A549 (cell line): ENCODE data around the gene CEP83. TPM values are rescaled to one million over a fixed set of nuclear protein-coding genes. Genes with fewer than 3 reads are reported as not detected.
A peak's percentile ranks its signal among the peaks of the same experiment; 100 is the strongest.

Experiments
- ATAC-seq, 2 experiments: fragments of 200-7000 bp in 1 of 2; fragments of >200 bp in 1 of 2; cut with Nextera tagmentation in 1 of 2; cut with Tn5 transposase in 1 of 2; 3 replicates each; pipeline versions ENCODE4 v1.8.0 to v1.9.1; 2018 to 2020; ENCODE audit warnings: mild to moderate bottlenecking in 1 of 2, moderate library complexity in 1 of 2
- CTCF ChIA-PET: fragments of 300-600 bp; sonication (Branson Sonifier 250); formaldehyde crosslinking; extraction: SDS; loops from one replicate; lab custom pipeline; 2021; ENCODE audit warnings: antibody characterized with exemption, inconsistent platforms; lab: Yijun Ruan, JAX
- POLR2A ChIA-PET: fragments of 350-600 bp; formaldehyde crosslinking; extraction: SDS; loops from one replicate; lab custom pipeline; 2021; ENCODE audit warnings: antibody characterized with exemption, inconsistent platforms; lab: Yijun Ruan, JAX
- DNase-seq, 2 experiments: peaks; one replicate each; pipeline versions ENCODE4 v3.0.0 to v3.0.0-alpha.2; 2011 to 2016; ENCODE audit warnings: low read depth in 1 of 2, low spot score in 1 of 2
- FAIRE-seq: peaks from 2 replicates; lab custom pipeline; 2011; peaks lifted over from hg19 to GRCh38; lab: Jason Lieb, UNC
- H3K27ac ChIP-seq, 2 experiments: fragments of >200 bp; sonication (Bioruptor Twin); formaldehyde crosslinking; 3 replicates each; pipeline ENCODE4 v1.5.1; 2016 to 2017
- H3K4me1 ChIP-seq: fragments of >200 bp; sonication (Bioruptor Twin); formaldehyde crosslinking; 3 replicates; pipeline ENCODE4 v1.6.1; 2016
- H3K4me2 ChIP-seq: fragments of >200 bp; sonication (Bioruptor Twin); formaldehyde crosslinking; 3 replicates; pipeline ENCODE4 v1.6.1; 2016
- H3K4me3 ChIP-seq: fragments of >200 bp; sonication (Bioruptor Twin); formaldehyde crosslinking; 3 replicates; pipeline ENCODE4 v1.5.1; 2016
- H3K9me3 ChIP-seq: fragments of >200 bp; sonication (Bioruptor Twin); formaldehyde crosslinking; 3 replicates; pipeline ENCODE4 v1.6.1; 2016
- BHLHE40 ChIP-seq: IDR thresholded peaks from 2 replicates; pipeline ENCODE4 v1.6.1; 2012; ENCODE audit warnings: low read depth, low read length, inconsistent platforms
- CBX8 ChIP-seq: fragments of 200-600 bp; sonication (generic); IDR thresholded peaks from 2 replicates; pipeline ENCODE4 v1.6.1; 2016
- CEBPB ChIP-seq, 2 experiments: fragments of >200 bp in 1 of 2; sonication (Bioruptor Twin) in 1 of 2; formaldehyde crosslinking in 1 of 2; IDR thresholded peaks; 2 replicates each; pipeline ENCODE4 v1.6.1; 2012 to 2016
- CHD2 ChIP-seq: fragments of 150-350 bp; IDR thresholded peaks from 2 replicates; pipeline ENCODE4 v1.6.1; 2014; ENCODE audit warnings: low read length; ENCODE audit not compliant: partially characterized antibody
- CHD4 ChIP-seq: fragments of 200-600 bp; sonication (generic); IDR thresholded peaks from 2 replicates; pipeline ENCODE4 v1.6.1; 2016; ENCODE audit warnings: antibody characterized with exemption, mild to moderate bottlenecking, borderline replicate concordance
- ESRRA ChIP-seq: fragments of 150-350 bp; IDR thresholded peaks from 2 replicates; pipeline ENCODE4 v1.6.1; 2014; ENCODE audit warnings: mild to moderate bottlenecking, low read length, borderline replicate concordance
- GATA3 ChIP-seq: IDR thresholded peaks from 2 replicates; pipeline ENCODE4 v1.6.1; 2012; ENCODE audit warnings: borderline replicate concordance
- HDAC2 ChIP-seq: fragments of 200-600 bp; sonication (generic); IDR thresholded peaks from 2 replicates; pipeline ENCODE4 v1.6.1; 2016
- HEYL ChIP-seq: fragments of 250-450 bp; sonication (Bioruptor Pico); IDR thresholded peaks from 2 replicates; pipeline ENCODE4 v1.8.0; 2021; ENCODE audit warnings: mild to moderate bottlenecking, moderate library complexity
- HOXA7 ChIP-seq: fragments of 250-450 bp; sonication (Bioruptor Pico); IDR thresholded peaks from 2 replicates; pipeline ENCODE4 v1.5.0; 2020; ENCODE audit warnings: mild to moderate bottlenecking, moderate library complexity
- HOXB5 ChIP-seq: fragments of 250-450 bp; sonication (Bioruptor Pico); IDR thresholded peaks from 2 replicates; pipeline ENCODE4 v1.5.0; 2020; ENCODE audit warnings: mild to moderate bottlenecking, moderate library complexity
- MAFK ChIP-seq: fragments of 450-650 bp; IDR thresholded peaks from 2 replicates; pipeline ENCODE4 v1.6.1; 2014; ENCODE audit not compliant: partially characterized antibody
- MAZ ChIP-seq: fragments of 150-350 bp; IDR thresholded peaks from 2 replicates; pipeline ENCODE4 v1.6.1; 2014; ENCODE audit warnings: antibody characterized with exemption, low read depth, low read length, borderline replicate concordance
- MYC ChIP-seq: IDR thresholded peaks from 2 replicates; pipeline ENCODE4 v1.6.1; 2012; ENCODE audit warnings: mild to moderate bottlenecking, inconsistent platforms, low read length, improper control_type of control experiment, borderline replicate concordance
- PHF8 ChIP-seq: fragments of 200-600 bp; sonication (generic); IDR thresholded peaks from 2 replicates; pipeline ENCODE4 v1.6.1; 2016; ENCODE audit warnings: low read depth, mild to moderate bottlenecking, antibody characterized with exemption, moderate library complexity, borderline replicate concordance
- POLR2A ChIP-seq: IDR thresholded peaks from 2 replicates; pipeline ENCODE4 v1.6.1; 2012; ENCODE audit warnings: mild to moderate bottlenecking, low read length
- RARB ChIP-seq: fragments of 250-450 bp; sonication (Bioruptor Pico); IDR thresholded peaks from 2 replicates; pipeline ENCODE4 v1.8.0; 2021; ENCODE audit warnings: mild to moderate bottlenecking, moderate library complexity
- RCOR1 ChIP-seq: fragments of 150-350 bp; IDR thresholded peaks from 2 replicates; pipeline ENCODE4 v1.6.1; 2014; ENCODE audit warnings: antibody characterized with exemption, low read length, low read depth
- RNF2 ChIP-seq: fragments of 200-600 bp; sonication (generic); IDR thresholded peaks from 2 replicates; pipeline ENCODE4 v1.6.1; 2016; ENCODE audit warnings: low read depth, mild to moderate bottlenecking, antibody characterized with exemption, moderate library complexity, borderline replicate concordance
- SMC3 ChIP-seq: fragments of >200 bp; sonication (Bioruptor Twin); formaldehyde crosslinking; IDR thresholded peaks from 3 replicates; pipeline ENCODE4 v1.6.1; 2018; ENCODE audit warnings: inconsistent platforms
- ZFP36 ChIP-seq: fragments of 450-650 bp; IDR thresholded peaks from 2 replicates; pipeline ENCODE4 v1.6.1; 2014; ENCODE audit warnings: borderline replicate concordance; ENCODE audit not compliant: partially characterized antibody
- ZSCAN20 ChIP-seq: fragments of 250-450 bp; sonication (Bioruptor Pico); IDR thresholded peaks from 2 replicates; pipeline ENCODE4 v1.8.0; 2022; ENCODE audit warnings: mild to moderate bottlenecking, moderate library complexity
- WGBS: methylation state at CpG from one replicate; pipeline ENCODE4 v1.1.6; 2017; ENCODE audit errors: missing lambda C conversion rate; 5-methylcytosine and 5-hydroxymethylcytosine counted together
- polyA plus RNA-seq, 4 experiments: library from polyadenylated mRNA; depleted of rRNA in 3 of 4; stranded (reverse); fragments of >200 nt; fragmentation: RNase III in 1 of 4; extraction: RNeasy Plus Mini Kit Qiagen cat#74134 plus additional on column Dnase treatment in 1 of 4; gene quantifications; 2 replicates in 3 of 4; 3 replicates in 1 of 4; pipeline ENCODE4 v1.2.3, GENCODE V29; 2011 to 2017
- TF ChIP-seq, protein P1 (sequence below): fragments of 450-650 bp; IDR thresholded peaks from 2 replicates; pipeline ENCODE4 v1.6.1; 2014; ENCODE audit warnings: antibody characterized with exemption
- TF ChIP-seq, protein P2 (sequence below): IDR thresholded peaks from 2 replicates; pipeline ENCODE4 v1.6.1; 2012
- TF ChIP-seq, protein P3 (sequence below): IDR thresholded peaks from 2 replicates; pipeline ENCODE4 v1.6.1; 2012
- TF ChIP-seq, protein P4 (sequence below): fragments of 200-600 bp; sonication (generic); IDR thresholded peaks from 2 replicates; pipeline ENCODE4 v1.6.1; 2016; ENCODE audit warnings: antibody characterized with exemption, mild to moderate bottlenecking, moderate library complexity

The CEP83 gene
- polyA plus RNA-seq, 2 of the 4 experiments (the other 2 are of a cell fraction), result 8.5 to 21.4 TPM

DNA sequence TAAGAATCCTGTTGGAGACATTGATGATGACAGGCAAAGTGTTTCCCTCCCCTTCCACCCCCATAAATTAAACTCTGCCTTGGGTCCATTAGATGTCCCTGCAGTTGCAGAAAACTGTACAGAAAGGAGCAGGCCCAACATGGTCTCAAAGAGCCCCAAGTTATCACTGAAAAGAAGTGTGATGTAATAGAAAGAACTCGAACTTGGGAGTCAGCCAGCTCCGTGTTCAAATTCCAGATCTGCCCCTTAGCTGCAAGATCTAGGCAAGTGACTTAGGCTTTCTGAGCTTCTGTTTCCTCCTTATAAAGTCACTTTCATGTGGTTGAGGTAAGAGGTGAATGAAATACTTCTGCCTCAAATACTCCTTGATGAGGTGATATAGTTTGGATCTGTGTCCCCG lies 49.6 kb upstream of the CEP83 start:
- FAIRE-seq (no peak), ATAC-seq (no peak), DNase-seq (no peak)
- Histone ChIP-seq H3K9me3 (no peaks in the 10 kb centered on the region), H3K27ac (no peak overlapping the region), H3K4me2 (no peak overlapping the region), H3K4me1 (no peaks in the 10 kb centered on the region), H3K4me3 (no peak overlapping the region)
- POLR2A ChIA-PET, result no interaction called here
- WGBS, result 59% methylated on average over 3 of the region's 3 CpGs
- TF ChIP-seq MYC (no peak), CHD4 (no peak), CEBPB (IDR thresholded peaks at IDR 0.05) (no peak)
- CTCF ChIA-PET, result no interaction called here

DNA sequence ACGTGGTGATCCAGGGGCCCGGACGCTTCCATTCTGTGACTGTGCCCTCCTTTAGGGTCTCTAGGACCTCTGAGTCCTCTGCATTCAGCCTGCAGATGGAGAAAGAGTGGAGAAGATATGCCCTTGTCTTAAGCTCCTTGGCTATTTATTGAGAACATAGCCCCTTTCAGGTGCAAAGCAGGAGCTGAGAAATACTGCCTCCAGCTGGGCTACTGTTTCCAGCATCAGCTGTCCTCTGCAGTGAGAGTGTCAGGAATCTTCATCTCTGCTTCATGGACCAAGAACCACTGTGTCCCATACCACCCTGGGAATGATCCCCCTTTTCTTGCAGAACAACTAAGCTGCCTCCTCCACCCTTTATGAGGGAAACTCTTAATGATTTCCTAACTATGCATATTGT lies 47.8 kb upstream of the CEP83 start:
- ATAC-seq (0 out of 6 replicates have a peak, but pooled peaks of 1 of the 2 experiments have one; percentile 24), DNase-seq (no peak)
- CTCF ChIA-PET, result interaction anchor here (0.5 to 1.1 kb wide), 3 partner anchors 20 to 364 kb away, joined by 3 read pairs; no protein-coding TSS in a partner anchor
- no peaks in the 10 kb centered on the region for H3K4me1 ChIP-seq
- 46% methylated on average over 3 of the region's 3 CpGs for whole genome bisulfite sequencing
- TF ChIP-seq PHF8 (no peak), ZSCAN20 (CRISPR knock-in tag) (no peak), RCOR1 (no peak), MAZ (no peak), CBX8 (no peak), RNF2 (no peak), GATA3 (no peak), HOXA7 (CRISPR knock-in tag) (no peak), SMC3 (no peak), CHD2 (no peak), ZFP36 (no peak), ESRRA (no peak), MYC (no peak)
- TF ChIP-seq, protein P1, sequence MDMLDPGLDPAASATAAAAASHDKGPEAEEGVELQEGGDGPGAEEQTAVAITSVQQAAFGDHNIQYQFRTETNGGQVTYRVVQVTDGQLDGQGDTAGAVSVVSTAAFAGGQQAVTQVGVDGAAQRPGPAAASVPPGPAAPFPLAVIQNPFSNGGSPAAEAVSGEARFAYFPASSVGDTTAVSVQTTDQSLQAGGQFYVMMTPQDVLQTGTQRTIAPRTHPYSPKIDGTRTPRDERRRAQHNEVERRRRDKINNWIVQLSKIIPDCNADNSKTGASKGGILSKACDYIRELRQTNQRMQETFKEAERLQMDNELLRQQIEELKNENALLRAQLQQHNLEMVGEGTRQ, result no peak
- TF ChIP-seq, protein P2, sequence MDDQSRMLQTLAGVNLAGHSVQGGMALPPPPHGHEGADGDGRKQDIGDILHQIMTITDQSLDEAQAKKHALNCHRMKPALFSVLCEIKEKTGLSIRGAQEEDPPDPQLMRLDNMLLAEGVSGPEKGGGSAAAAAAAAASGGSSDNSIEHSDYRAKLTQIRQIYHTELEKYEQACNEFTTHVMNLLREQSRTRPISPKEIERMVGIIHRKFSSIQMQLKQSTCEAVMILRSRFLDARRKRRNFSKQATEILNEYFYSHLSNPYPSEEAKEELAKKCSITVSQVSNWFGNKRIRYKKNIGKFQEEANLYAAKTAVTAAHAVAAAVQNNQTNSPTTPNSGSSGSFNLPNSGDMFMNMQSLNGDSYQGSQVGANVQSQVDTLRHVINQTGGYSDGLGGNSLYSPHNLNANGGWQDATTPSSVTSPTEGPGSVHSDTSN, result no peak
- TF ChIP-seq, all 56 proteins: peak for 0
- Histone ChIP-seq H3K4me3 (no peak overlapping the region), H3K27ac (no peak overlapping the region), H3K9me3 (no peaks in the 10 kb centered on the region), H3K4me2 (no peak overlapping the region)
- POLR2A ChIA-PET, result no interaction called here
- no peak for FAIRE-seq

DNA sequence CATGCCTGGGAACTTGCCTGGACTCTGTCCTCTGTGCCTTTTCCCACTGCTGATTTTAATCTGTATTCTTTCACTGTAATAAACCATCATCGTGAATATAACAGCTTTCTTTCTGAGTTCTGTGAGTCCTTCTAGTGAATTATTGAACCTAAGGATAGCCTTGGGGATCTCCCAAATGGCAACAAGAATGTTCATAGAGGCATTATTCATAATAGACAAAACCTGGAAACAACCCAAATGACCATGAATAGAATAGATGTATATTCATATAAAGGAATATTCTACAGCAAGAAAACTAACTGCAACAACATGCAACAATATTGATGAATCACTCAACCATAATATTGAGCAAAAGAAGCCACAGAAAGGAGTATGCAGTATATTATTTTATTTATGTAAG lies 44.7 kb upstream of the CEP83 start:
- H3K27ac ChIP-seq, result no peak overlapping the region
- H3K9me3 ChIP-seq, result no peaks in the 10 kb centered on the region
- 15% methylated on average over 1 of the region's 1 CpG for WGBS
- H3K4me3 ChIP-seq, result no peak overlapping the region
- no peak overlapping the region for H3K4me2 ChIP-seq
- FAIRE-seq, result no peak
- no peak for ATAC-seq
- POLR2A ChIA-PET, result no interaction called here
- CTCF ChIA-PET, result no interaction called here
- DNase-seq, result no peak
- TF ChIP-seq, protein P3, sequence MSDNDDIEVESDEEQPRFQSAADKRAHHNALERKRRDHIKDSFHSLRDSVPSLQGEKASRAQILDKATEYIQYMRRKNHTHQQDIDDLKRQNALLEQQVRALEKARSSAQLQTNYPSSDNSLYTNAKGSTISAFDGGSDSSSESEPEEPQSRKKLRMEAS, result no peak
- TF ChIP-seq POLR2A, result no peak
- TF ChIP-seq MAFK, result no peak
- no peak for TF ChIP-seq HDAC2
- no peak for TF ChIP-seq RARB (CRISPR knock-in tag)
- TF ChIP-seq BHLHE40, result no peak
- no peak for TF ChIP-seq HEYL (CRISPR knock-in tag)
- TF ChIP-seq CHD2, result no peak
- TF ChIP-seq HOXB5, result no peak
- TF ChIP-seq, protein P4, sequence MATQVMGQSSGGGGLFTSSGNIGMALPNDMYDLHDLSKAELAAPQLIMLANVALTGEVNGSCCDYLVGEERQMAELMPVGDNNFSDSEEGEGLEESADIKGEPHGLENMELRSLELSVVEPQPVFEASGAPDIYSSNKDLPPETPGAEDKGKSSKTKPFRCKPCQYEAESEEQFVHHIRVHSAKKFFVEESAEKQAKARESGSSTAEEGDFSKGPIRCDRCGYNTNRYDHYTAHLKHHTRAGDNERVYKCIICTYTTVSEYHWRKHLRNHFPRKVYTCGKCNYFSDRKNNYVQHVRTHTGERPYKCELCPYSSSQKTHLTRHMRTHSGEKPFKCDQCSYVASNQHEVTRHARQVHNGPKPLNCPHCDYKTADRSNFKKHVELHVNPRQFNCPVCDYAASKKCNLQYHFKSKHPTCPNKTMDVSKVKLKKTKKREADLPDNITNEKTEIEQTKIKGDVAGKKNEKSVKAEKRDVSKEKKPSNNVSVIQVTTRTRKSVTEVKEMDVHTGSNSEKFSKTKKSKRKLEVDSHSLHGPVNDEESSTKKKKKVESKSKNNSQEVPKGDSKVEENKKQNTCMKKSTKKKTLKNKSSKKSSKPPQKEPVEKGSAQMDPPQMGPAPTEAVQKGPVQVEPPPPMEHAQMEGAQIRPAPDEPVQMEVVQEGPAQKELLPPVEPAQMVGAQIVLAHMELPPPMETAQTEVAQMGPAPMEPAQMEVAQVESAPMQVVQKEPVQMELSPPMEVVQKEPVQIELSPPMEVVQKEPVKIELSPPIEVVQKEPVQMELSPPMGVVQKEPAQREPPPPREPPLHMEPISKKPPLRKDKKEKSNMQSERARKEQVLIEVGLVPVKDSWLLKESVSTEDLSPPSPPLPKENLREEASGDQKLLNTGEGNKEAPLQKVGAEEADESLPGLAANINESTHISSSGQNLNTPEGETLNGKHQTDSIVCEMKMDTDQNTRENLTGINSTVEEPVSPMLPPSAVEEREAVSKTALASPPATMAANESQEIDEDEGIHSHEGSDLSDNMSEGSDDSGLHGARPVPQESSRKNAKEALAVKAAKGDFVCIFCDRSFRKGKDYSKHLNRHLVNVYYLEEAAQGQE, result no peak
- H3K4me1 ChIP-seq, result no peaks in the 10 kb centered on the region
